HG02623 (cell line): ENCODE data around the gene ZPR1.
"Not testable (repeated sequence)": the region's sequence is repeated elsewhere in the genome, so short reads cannot be mapped to it uniquely, and the experiment has no call there.

Source experiments
- ATAC-seq: cut with Tn5 transposase; IDR thresholded peaks from one replicate; pipeline ENCODE4 v1.9.1; 2021; ENCODE audit warnings: moderate library complexity; ENCODE audit not compliant: unreplicated experiment

ZPR1 gene

GRCh38 chr11:116823031-116823843 is 35.4 kb upstream of the ZPR1 start, which contains the start of gene APOA4:
Gene APOA4 (minus strand): TSS chr11:116823304. CDS start chr11:116823191, 113 bp downstream.
- ATAC-seq, result no peak

- ATAC-seq, result no peak
Observed at GRCh38 chr11:116822575-116822974, 34.8 kb upstream of the ZPR1 start.

- ATAC-seq, result no peak
Observed at GRCh38 chr11:116821050-116821918, 33.5 kb upstream of the ZPR1 start.

- ATAC-seq, result no peak
Observed at GRCh38 chr11:116819049-116819448, 31.2 kb upstream of the ZPR1 start.

- ATAC-seq, result no peak
Observed at GRCh38 chr11:116814502-116814901, 26.7 kb upstream of the ZPR1 start.

GRCh38 chr11:116813781-116814471 is 26.1 kb upstream of the ZPR1 start:
- no peak for ATAC-seq

- no peak for ATAC-seq
Observed at GRCh38 chr11:116813170-116813569, 25.3 kb upstream of the ZPR1 start.

GRCh38 chr11:116812109-116812508 is 24.3 kb upstream of the ZPR1 start:
- ATAC-seq, result no peak

- ATAC-seq, result no peak
Observed at GRCh38 chr11:116811194-116811593, 23.4 kb upstream of the ZPR1 start.

GRCh38 chr11:116808262-116809175 is 20.7 kb upstream of the ZPR1 start:
- no peak for ATAC-seq

- ATAC-seq, result no peak
Observed at GRCh38 chr11:116807601-116808261, 19.9 kb upstream of the ZPR1 start.

- ATAC-seq, result no peak
Observed at GRCh38 chr11:116804001-116804400, 16.2 kb upstream of the ZPR1 start.

- ATAC-seq, result not testable (repeated sequence)
Observed at GRCh38 chr11:116801662-116802061, 13.8 kb upstream of the ZPR1 start.

- no peak for ATAC-seq
Observed at GRCh38 chr11:116800610-116801009, 12.8 kb upstream of the ZPR1 start.

GRCh38 chr11:116798368-116798767 is 10.5 kb upstream of the ZPR1 start:
- ATAC-seq, result no peak

GRCh38 chr11:116797816-116798215 is 10.0 kb upstream of the ZPR1 start:
- ATAC-seq, result no peak

GRCh38 chr11:116796548-116796947 is 8.7 kb upstream of the ZPR1 start:
- ATAC-seq, result no peak

- ATAC-seq, result no peak
Observed at GRCh38 chr11:116794851-116795250, 7.0 kb upstream of the ZPR1 start.

- ATAC-seq, result no peak
Observed at GRCh38 chr11:116793772-116794097, 5.9 kb upstream of the ZPR1 start.
